ENCODE data around the gene MYCBP2.
"Not testable (repeated sequence)": the region's sequence is repeated elsewhere in the genome, so short reads cannot be mapped to it uniquely, and the experiment has no call there.

MYCBP2 gene

GRCh38 chr13:77326905-77327604 is at the start of gene MYCBP2:
Gene MYCBP2, minus strand, starts transcription at chr13:77327094. Its CDS starts 319 bp downstream, at chr13:77326775.
- peak; percentile 96 for DNase-seq (ENCODE audit: low read depth in 2 of 2)

- DNase-seq (ENCODE audit: low read depth in 2 of 2), result no peak
These were observed 48.7 kb upstream of the MYCBP2 start for GRCh38 chr13:77375560-77376108.

GRCh38 chr13:77374786-77375185 is 47.9 kb upstream of the MYCBP2 start:
- no peak for DNase-seq (ENCODE audit: low read depth in 2 of 2)

GRCh38 chr13:77374339-77374738 is 47.4 kb upstream of the MYCBP2 start:
- no peak for DNase-seq (ENCODE audit: low read depth in 2 of 2)

- DNase-seq (ENCODE audit: low read depth in 2 of 2), result no peak
These were observed 46.6 kb upstream of the MYCBP2 start for GRCh38 chr13:77373502-77373901.

- no peak for DNase-seq (ENCODE audit: low read depth in 2 of 2)
These were observed 45.4 kb upstream of the MYCBP2 start for GRCh38 chr13:77372275-77372674.

- no peak for DNase-seq (ENCODE audit: low read depth in 2 of 2)
These were observed 44.0 kb upstream of the MYCBP2 start for GRCh38 chr13:77370888-77371287.

GRCh38 chr13:77362166-77362565 is 35.3 kb upstream of the MYCBP2 start:
- DNase-seq (ENCODE audit: low read depth in 2 of 2), result no peak

GRCh38 chr13:77360032-77360685 is 33.3 kb upstream of the MYCBP2 start:
- DNase-seq (ENCODE audit: low read depth in 2 of 2), result no peak

- DNase-seq (ENCODE audit: low read depth in 2 of 2), result no peak
These were observed 32.3 kb upstream of the MYCBP2 start for GRCh38 chr13:77359171-77359570.

- no peak for DNase-seq (ENCODE audit: low read depth in 2 of 2)
These were observed 31.1 kb upstream of the MYCBP2 start for GRCh38 chr13:77358001-77358400.

- no peak for DNase-seq (ENCODE audit: low read depth in 2 of 2)
These were observed 29.3 kb upstream of the MYCBP2 start for GRCh38 chr13:77356155-77356554.

- DNase-seq (ENCODE audit: low read depth in 2 of 2), result no peak
These were observed 27.1 kb upstream of the MYCBP2 start for GRCh38 chr13:77353995-77354394.

- no peak for DNase-seq (ENCODE audit: low read depth in 2 of 2)
These were observed 24.4 kb upstream of the MYCBP2 start for GRCh38 chr13:77351315-77351714.

- no peak for DNase-seq (ENCODE audit: low read depth in 2 of 2)
These were observed 23.9 kb upstream of the MYCBP2 start for GRCh38 chr13:77350811-77351210.

- no peak for DNase-seq (ENCODE audit: low read depth in 2 of 2)
These were observed 22.5 kb upstream of the MYCBP2 start for GRCh38 chr13:77349365-77349764.

- DNase-seq (ENCODE audit: low read depth in 2 of 2), result not testable (repeated sequence)
These were observed 20.5 kb upstream of the MYCBP2 start for GRCh38 chr13:77347351-77347750.

- DNase-seq (ENCODE audit: low read depth in 2 of 2), result no peak
These were observed 18.4 kb upstream of the MYCBP2 start for GRCh38 chr13:77345150-77345780.

GRCh38 chr13:77343841-77344240 is 16.9 kb upstream of the MYCBP2 start:
- no peak for DNase-seq (ENCODE audit: low read depth in 2 of 2)

GRCh38 chr13:77339408-77339807 is 12.5 kb upstream of the MYCBP2 start:
- DNase-seq (ENCODE audit: low read depth in 2 of 2), result no peak

- no peak for DNase-seq (ENCODE audit: low read depth in 2 of 2)
These were observed 12.1 kb upstream of the MYCBP2 start for GRCh38 chr13:77338961-77339401.

GRCh38 chr13:77338329-77338728 is 11.4 kb upstream of the MYCBP2 start:
- no peak for DNase-seq (ENCODE audit: low read depth in 2 of 2)

GRCh38 chr13:77337159-77337558 is 10.3 kb upstream of the MYCBP2 start:
- no peak for DNase-seq (ENCODE audit: low read depth in 2 of 2)
